ENCODE measurements around the gene ACHE. TPM values are rescaled to one million over a fixed set of nuclear protein-coding genes. Genes with fewer than 3 reads are reported as not detected.

Gene ACHE
- total RNA-seq, 1 experiment from 2014 or later, result 7.0 TPM

DNA sequence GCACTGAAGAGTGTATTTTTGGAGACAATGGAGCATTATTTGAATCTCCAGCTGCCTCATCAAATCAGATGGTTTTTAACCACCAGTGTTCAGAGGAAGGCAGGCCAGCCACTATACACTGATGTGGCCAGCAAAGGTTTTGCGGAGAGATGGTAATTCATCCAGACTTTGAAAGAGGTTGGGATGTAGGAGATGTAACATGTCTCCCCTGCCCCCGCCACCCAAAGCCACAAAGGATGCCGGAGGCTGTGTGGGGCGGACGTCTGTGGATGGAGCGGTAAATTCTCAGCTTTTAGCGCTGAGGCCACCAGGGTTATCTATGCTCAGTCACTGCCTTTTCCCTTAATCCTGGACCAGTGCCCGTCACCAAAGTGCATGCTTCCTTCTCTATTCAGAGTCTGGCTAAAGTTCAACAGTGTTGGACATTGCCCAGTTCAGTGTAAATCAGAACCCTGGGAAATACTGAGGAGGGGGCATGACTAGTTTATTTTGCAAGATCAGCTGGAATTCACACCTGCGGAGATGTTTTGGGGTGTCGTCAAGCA is 32.2 kb downstream of the ACHE start:
- no peak overlapping the region for H2BK15ac ChIP-seq (ENCODE audit: low read depth, low read length)
- no peak overlapping the region for H3K9ac ChIP-seq (ENCODE audit: extremely low read depth, insufficient read length, low read length)
- Mint-ChIP-seq H3K4me1 (peaks cover 10 to 12% of the 10 kb centered on the region in 2 experiments), H3K9me3 (no peaks in the 10 kb centered on the region; a peak in 1 of 5 replicates), H3K27me3 (ENCODE audit: low read depth) (no peaks in the 10 kb centered on the region), H3K36me3 (ENCODE audit: insufficient read depth in 1 of 3, low read depth in 3 of 3) (peaks cover 23 to 50% (median 34%) of the 10 kb centered on the region in 3 experiments; a peak in 6 of 7 replicates), H3K27ac (no peak overlapping the region), H3K4me3 (no peak overlapping the region)
- H2BK120ac ChIP-seq (ENCODE audit: low read depth, low read length, poor library complexity, severe bottlenecking), result no peak overlapping the region
- peaks cover 8% of the 10 kb centered on the region for H3K23me2 ChIP-seq (ENCODE audit: insufficient read length, low read depth, low read length, poor library complexity, severe bottlenecking)
- H4K5ac ChIP-seq (ENCODE audit: insufficient read length, low read depth, low read length), result no peak overlapping the region
- no peak overlapping the region for H4K8ac ChIP-seq (replicated peaks; ENCODE audit: insufficient read length, low read depth, low read length)
- H3K27me3 ChIP-seq (ENCODE audit: insufficient read depth, low read length), result no peaks in the 10 kb centered on the region
- no peak for DNase-seq
- H3K14ac ChIP-seq (ENCODE audit: insufficient read depth, low read length), result no peak overlapping the region
- H2AK5ac ChIP-seq (ENCODE audit: insufficient read length, low read length), result no peak overlapping the region
- H4K20me1 ChIP-seq (ENCODE audit: control insufficient read depth, insufficient read depth, insufficient read length), result no peaks in the 10 kb centered on the region
- H3K4ac ChIP-seq (ENCODE audit: low read depth, low read length), result no peak overlapping the region
- TF ChIP-seq, protein P1, sequence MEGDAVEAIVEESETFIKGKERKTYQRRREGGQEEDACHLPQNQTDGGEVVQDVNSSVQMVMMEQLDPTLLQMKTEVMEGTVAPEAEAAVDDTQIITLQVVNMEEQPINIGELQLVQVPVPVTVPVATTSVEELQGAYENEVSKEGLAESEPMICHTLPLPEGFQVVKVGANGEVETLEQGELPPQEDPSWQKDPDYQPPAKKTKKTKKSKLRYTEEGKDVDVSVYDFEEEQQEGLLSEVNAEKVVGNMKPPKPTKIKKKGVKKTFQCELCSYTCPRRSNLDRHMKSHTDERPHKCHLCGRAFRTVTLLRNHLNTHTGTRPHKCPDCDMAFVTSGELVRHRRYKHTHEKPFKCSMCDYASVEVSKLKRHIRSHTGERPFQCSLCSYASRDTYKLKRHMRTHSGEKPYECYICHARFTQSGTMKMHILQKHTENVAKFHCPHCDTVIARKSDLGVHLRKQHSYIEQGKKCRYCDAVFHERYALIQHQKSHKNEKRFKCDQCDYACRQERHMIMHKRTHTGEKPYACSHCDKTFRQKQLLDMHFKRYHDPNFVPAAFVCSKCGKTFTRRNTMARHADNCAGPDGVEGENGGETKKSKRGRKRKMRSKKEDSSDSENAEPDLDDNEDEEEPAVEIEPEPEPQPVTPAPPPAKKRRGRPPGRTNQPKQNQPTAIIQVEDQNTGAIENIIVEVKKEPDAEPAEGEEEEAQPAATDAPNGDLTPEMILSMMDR (conservative IDR thresholded peaks at IDR 0.05), result no peak
- H3K18ac ChIP-seq (ENCODE audit: insufficient read length, low read depth, low read length), result no peak overlapping the region
- H3K9me3 ChIP-seq (ENCODE audit: control insufficient read depth, low read depth, low read length), result no peaks in the 10 kb centered on the region
- peaks cover 3% of the 10 kb centered on the region; the same call in 1 of the 2 replicates for H3K79me2 ChIP-seq (ENCODE audit: insufficient read depth, low read length)
- H3K4me2 ChIP-seq (ENCODE audit: insufficient read depth, insufficient read length, low read length), result no peak overlapping the region
- H2BK12ac ChIP-seq (ENCODE audit: insufficient read length, low read depth, low read length), result no peak overlapping the region
- H3K4me1 ChIP-seq (ENCODE audit: insufficient read depth, low read length), result no peaks in the 10 kb centered on the region; the same call in 1 of the 2 replicates
- no peak overlapping the region for H3K56ac ChIP-seq (ENCODE audit: insufficient read length, low read depth, low read length)
- no peak overlapping the region for H3T11ph ChIP-seq (ENCODE audit: low read length)
- WGBS (ENCODE audit: extremely low coverage, insufficient read length, low lambda C conversion rate), result no CpG with 5 or more reads among the region's 10 CpGs
- H4K91ac ChIP-seq (ENCODE audit: insufficient read length, low read depth, low read length), result no peak overlapping the region
- H2BK5ac ChIP-seq (ENCODE audit: insufficient read length, low read length), result no peak overlapping the region
- no peak overlapping the region for H2AFZ ChIP-seq (ENCODE audit: low read length)
- H2BK20ac ChIP-seq (ENCODE audit: low read depth, low read length, poor library complexity, severe bottlenecking), result no peak overlapping the region
- no peak overlapping the region for H3K23ac ChIP-seq (ENCODE audit: insufficient read length, low read depth, low read length)
- no peak overlapping the region for H3K27ac ChIP-seq (ENCODE audit: insufficient read length, low read depth, low read length)
- peaks cover 3% of the 10 kb centered on the region for H3K79me1 ChIP-seq (ENCODE audit: insufficient read depth, low read depth, low read length, poor library complexity, severe bottlenecking)

Measured in H9 (cell line).